Liver (tissue), 2 donors: ENCODE measurements around the gene HSD3B2.

Experiments used
- CTCF ChIP-seq: fragments of 150-350 bp; IDR thresholded peaks from 2 replicates; pipeline ENCODE4 v1.5.1; 2017; ENCODE audit warnings: improper control_type of control experiment, low read depth, low read length; ENCODE audit not compliant: missing input control
- TF ChIP-seq, protein P1 (sequence below): IDR thresholded peaks from 2 replicates; pipeline ENCODE4 v1.6.1; 2016; ENCODE audit warnings: antibody characterized with exemption, mild to moderate bottlenecking
- donor health status: healthy.

- TF ChIP-seq CTCF = no peak
- TF ChIP-seq, protein P1, sequence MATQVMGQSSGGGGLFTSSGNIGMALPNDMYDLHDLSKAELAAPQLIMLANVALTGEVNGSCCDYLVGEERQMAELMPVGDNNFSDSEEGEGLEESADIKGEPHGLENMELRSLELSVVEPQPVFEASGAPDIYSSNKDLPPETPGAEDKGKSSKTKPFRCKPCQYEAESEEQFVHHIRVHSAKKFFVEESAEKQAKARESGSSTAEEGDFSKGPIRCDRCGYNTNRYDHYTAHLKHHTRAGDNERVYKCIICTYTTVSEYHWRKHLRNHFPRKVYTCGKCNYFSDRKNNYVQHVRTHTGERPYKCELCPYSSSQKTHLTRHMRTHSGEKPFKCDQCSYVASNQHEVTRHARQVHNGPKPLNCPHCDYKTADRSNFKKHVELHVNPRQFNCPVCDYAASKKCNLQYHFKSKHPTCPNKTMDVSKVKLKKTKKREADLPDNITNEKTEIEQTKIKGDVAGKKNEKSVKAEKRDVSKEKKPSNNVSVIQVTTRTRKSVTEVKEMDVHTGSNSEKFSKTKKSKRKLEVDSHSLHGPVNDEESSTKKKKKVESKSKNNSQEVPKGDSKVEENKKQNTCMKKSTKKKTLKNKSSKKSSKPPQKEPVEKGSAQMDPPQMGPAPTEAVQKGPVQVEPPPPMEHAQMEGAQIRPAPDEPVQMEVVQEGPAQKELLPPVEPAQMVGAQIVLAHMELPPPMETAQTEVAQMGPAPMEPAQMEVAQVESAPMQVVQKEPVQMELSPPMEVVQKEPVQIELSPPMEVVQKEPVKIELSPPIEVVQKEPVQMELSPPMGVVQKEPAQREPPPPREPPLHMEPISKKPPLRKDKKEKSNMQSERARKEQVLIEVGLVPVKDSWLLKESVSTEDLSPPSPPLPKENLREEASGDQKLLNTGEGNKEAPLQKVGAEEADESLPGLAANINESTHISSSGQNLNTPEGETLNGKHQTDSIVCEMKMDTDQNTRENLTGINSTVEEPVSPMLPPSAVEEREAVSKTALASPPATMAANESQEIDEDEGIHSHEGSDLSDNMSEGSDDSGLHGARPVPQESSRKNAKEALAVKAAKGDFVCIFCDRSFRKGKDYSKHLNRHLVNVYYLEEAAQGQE = no peak
Observed at GRCh38 chr1:119394085-119394484, 20.9 kb upstream of the HSD3B2 start.
